Loucy (cell line): ENCODE data around the gene EBP.
"Not testable (repeated sequence)": the region's sequence is repeated elsewhere in the genome, so short reads cannot be mapped to it uniquely, and the experiment has no call there.

ENCODE experiments used
- H2AFZ ChIP-seq: fragments of 200-600 bp; sonication (generic); 2 replicates; pipeline ENCODE4 v1.6.0; 2016; ENCODE audit warnings: antibody characterized with exemption, mild to moderate bottlenecking, low read length, moderate library complexity
- H3F3A ChIP-seq: fragments of 200-600 bp; 2 replicates; pipeline ENCODE4 v1.6.0; 2016; ENCODE audit warnings: antibody characterized with exemption, low read depth, mild to moderate bottlenecking
- H3K27me3 ChIP-seq: fragments of 200-600 bp; sonication (generic); 2 replicates; pipeline ENCODE4 v1.6.1; 2014; ENCODE audit warnings: low read length, mild to moderate bottlenecking; ENCODE audit not compliant: insufficient read depth, poor library complexity, severe bottlenecking
- H3K36me3 ChIP-seq: fragments of 200-600 bp; sonication (generic); 2 replicates; pipeline ENCODE4 v1.6.1; 2016; ENCODE audit warnings: low read length; ENCODE audit not compliant: insufficient read depth
- H3K4me1 ChIP-seq: fragments of 200-600 bp; sonication (generic); 2 replicates; pipeline ENCODE4 v1.5.1; 2014; ENCODE audit warnings: low read length, mild to moderate bottlenecking; ENCODE audit not compliant: insufficient read depth, poor library complexity, severe bottlenecking
- H3K4me2 ChIP-seq: fragments of 200-600 bp; sonication (generic); 2 replicates; pipeline ENCODE4 v1.6.0; 2014; ENCODE audit warnings: antibody characterized with exemption, low read length, low read depth, mild to moderate bottlenecking; ENCODE audit not compliant: poor library complexity, severe bottlenecking
- H3K4me3 ChIP-seq: fragments of 200-600 bp; sonication (generic); 2 replicates; pipeline ENCODE4 v1.5.1; 2014; ENCODE audit warnings: low read length, mild to moderate bottlenecking, mixed read lengths; ENCODE audit not compliant: poor library complexity, severe bottlenecking
- H3K79me2 ChIP-seq: fragments of 200-600 bp; sonication (generic); 2 replicates; pipeline ENCODE4 v1.6.1; 2014; ENCODE audit warnings: low read length; ENCODE audit not compliant: insufficient read depth
- H3K9ac ChIP-seq: fragments of 200-600 bp; sonication (generic); 2 replicates; pipeline ENCODE4 v1.6.0; 2014; ENCODE audit warnings: mild to moderate bottlenecking, low read depth, low read length, moderate library complexity; ENCODE audit not compliant: poor library complexity, severe bottlenecking
- H3K9me2 ChIP-seq: fragments of 200-600 bp; sonication (generic); replicated peaks from 2 replicates; pipeline ENCODE4 v1.6.1; 2016; ENCODE audit warnings: low read depth, low read length, mixed read lengths
- H3K9me3 ChIP-seq: fragments of 200-600 bp; sonication (generic); 2 replicates; pipeline ENCODE4 v1.6.1; 2014; ENCODE audit warnings: mild to moderate bottlenecking, antibody characterized with exemption, low read length, low read depth; ENCODE audit not compliant: insufficient read depth
- H4K20me1 ChIP-seq: fragments of 200-600 bp; sonication (generic); 2 replicates; pipeline ENCODE4 v1.6.0; 2014; ENCODE audit warnings: antibody characterized with exemption, low read length, mild to moderate bottlenecking; ENCODE audit not compliant: insufficient read depth, poor library complexity, severe bottlenecking
- CTCF ChIP-seq: fragments of 200-600 bp; sonication (generic); conservative IDR thresholded peaks from 2 replicates; pipeline ENCODE4 v1.5.1; 2014; ENCODE audit warnings: mild to moderate bottlenecking, antibody characterized with exemption, low read length
- EZH2phosphoT487 ChIP-seq: fragments of 200-600 bp; IDR thresholded peaks from 2 replicates; pipeline ENCODE4 v1.6.1; 2018; ENCODE audit warnings: antibody characterized with exemption, mild to moderate bottlenecking, moderate library complexity, borderline replicate concordance

The EBP gene

GRCh38 chrX:48523682-48524081 is 2.1 kb downstream of the EBP start:
- H3K27me3 ChIP-seq = no peaks in the 10 kb centered on the region
- peak overlapping the region; percentile 93 for H3K9ac ChIP-seq
- peaks cover 4% of the 10 kb centered on the region; the same call in 1 of the 2 replicates for H3F3A ChIP-seq
- peak overlapping the region; percentile 88 for H3K4me2 ChIP-seq
- H3K36me3 ChIP-seq = peaks cover 22% of the 10 kb centered on the region; the same call in 1 of the 2 replicates
- peaks cover 29% of the 10 kb centered on the region for H3K4me1 ChIP-seq
- peaks cover 9% of the 10 kb centered on the region for H4K20me1 ChIP-seq
- H3K4me3 ChIP-seq = peak overlapping the region; percentile 89
- peaks cover 46% of the 10 kb centered on the region for H3K79me2 ChIP-seq
- no peaks in the 10 kb centered on the region for H3K9me2 ChIP-seq
- H2AFZ ChIP-seq = no peak overlapping the region
- H3K9me3 ChIP-seq = no peaks in the 10 kb centered on the region
- TF ChIP-seq CTCF (no peak), EZH2phosphoT487 (no peak)

- H4K20me1 ChIP-seq, H3F3A ChIP-seq, H2AFZ ChIP-seq, H3K27me3 ChIP-seq, H3K9me2 ChIP-seq, H3K9me3 ChIP-seq: not testable (repeated sequence)
- peak overlapping the region; percentile 67 for H3K4me2 ChIP-seq
- peaks cover 25% of the 10 kb centered on the region; the same call in 1 of the 2 replicates for H3K36me3 ChIP-seq
- peak overlapping the region; percentile 58 for H3K4me3 ChIP-seq
- H3K9ac ChIP-seq = peak overlapping the region; percentile 27
- peaks cover 13% of the 10 kb centered on the region for H3K4me1 ChIP-seq
- peaks cover 46% of the 10 kb centered on the region for H3K79me2 ChIP-seq
Measured at GRCh38 chrX:48525853-48526252, 4.2 kb downstream of the EBP start.

GRCh38 chrX:48530736-48531135 is 9.1 kb downstream of the EBP start:
- Histone ChIP-seq H3K4me2 (no peak overlapping the region), H3K9me3 (no peaks in the 10 kb centered on the region)

More at GRCh38 chrX:48530736-48531135, 9.1 kb downstream of the EBP start:
- Histone ChIP-seq H3K36me3 (peaks cover 25% of the 10 kb centered on the region; the same call in 1 of the 2 replicates), H3K9me2 (no peaks in the 10 kb centered on the region), H3K27me3 (no peaks in the 10 kb centered on the region), H3K4me1 (peaks cover 3% of the 10 kb centered on the region), H3K79me2 (peaks cover 10% of the 10 kb centered on the region; the same call in 1 of the 2 replicates), H3K9ac (no peak overlapping the region), H3F3A (no peaks in the 10 kb centered on the region), H2AFZ (no peak overlapping the region), H4K20me1 (no peaks in the 10 kb centered on the region), H3K4me3 (no peak overlapping the region)
- TF ChIP-seq EZH2phosphoT487 (no peak), CTCF (no peak)
